Erythroblast (primary cell): ENCODE results near the gene CPNE9.

ENCODE experiments used
- GATA1 ChIP-seq: IDR thresholded peaks from 2 replicates; pipeline ENCODE4 v1.6.1; 2011; ENCODE audit warnings: low read depth, mild to moderate bottlenecking, control low read depth, low read length, moderate library complexity
- POLR2A ChIP-seq: IDR thresholded peaks from 2 replicates; pipeline ENCODE4 v1.6.1; 2011; ENCODE audit warnings: mild to moderate bottlenecking, low read length

GRCh38 chr3:9721700-9722060, 18.0 kb downstream of the CPNE9 start:
- TF ChIP-seq POLR2A (no peak), GATA1 (no peak)
